ENCODE data around the gene NUP93. TPM values are rescaled to one million over a fixed set of nuclear protein-coding genes. Genes with fewer than 3 reads are reported as not detected.

The NUP93 gene
- total RNA-seq, 1 experiment from 2014 or later: 144 TPM

GRCh38 chr16:56777001-56777400 is 47.1 kb downstream of the NUP93 start:
- H3K27ac ChIP-seq (ENCODE audit: low read depth, low read length): no peak overlapping the region
- H3K36me3 ChIP-seq (ENCODE audit: control insufficient read depth in 1 of 2, insufficient read depth in 2 of 2, low read length in 2 of 2): no peaks in the 10 kb centered on the region
- no peaks in the 10 kb centered on the region for H3K9me3 ChIP-seq (ENCODE audit: control insufficient read depth in 1 of 2, insufficient read depth in 1 of 2, low read depth in 1 of 2, low read length in 2 of 2)
- peaks cover 77% of the 10 kb centered on the region for H3K79me2 ChIP-seq (ENCODE audit: insufficient read depth, low read length)
- H4K20me1 ChIP-seq (ENCODE audit: insufficient read depth): peaks cover 14% of the 10 kb centered on the region; the same call in 1 of the 2 replicates
- no peak overlapping the region for H3K9ac ChIP-seq (ENCODE audit: low read length)
- intact Hi-C loops (cut with micrococcal nuclease): no loop called here
- H3K9me2 ChIP-seq (ENCODE audit: insufficient read depth): no peaks in the 10 kb centered on the region
- no peaks in the 10 kb centered on the region for H3K4me1 ChIP-seq (ENCODE audit: control insufficient read depth in 1 of 2, insufficient read depth in 2 of 2, low read length in 2 of 2)
- no peaks in the 10 kb centered on the region for H3K27me3 ChIP-seq (ENCODE audit: insufficient read depth, low read length)
- DNase-seq (ENCODE audit: low read depth, low spot score) (no peak), ATAC-seq (no peak)
- TF ChIP-seq FOSL1 (IDR thresholded peaks at IDR 0.05; ENCODE audit: low read depth) (no peak), SP1 (IDR thresholded peaks at IDR 0.05; ENCODE audit: low read depth) (no peak), CTCF (IDR thresholded peaks at IDR 0.05 in 2 of 3, conservative IDR thresholded peaks at IDR 0.05 in 1 of 3; ENCODE audit: borderline replicate concordance in 1 of 3, insufficient read depth in 1 of 3, low read depth in 2 of 3, low read length in 2 of 3) (no peak), ZFX (IDR thresholded peaks at IDR 0.05) (no peak), TCF7L2 (IDR thresholded peaks at IDR 0.05; ENCODE audit: borderline replicate concordance, extremely low read depth, insufficient read depth, insufficient read length) (no peak), ATF3 (IDR thresholded peaks at IDR 0.05) (no peak), ELF1 (IDR thresholded peaks at IDR 0.05; ENCODE audit: borderline replicate concordance, low read depth) (no peak), POLR2A (IDR thresholded peaks at IDR 0.05; ENCODE audit: borderline replicate concordance, extremely low read depth, insufficient read depth, insufficient read length) (no peak), CEBPB (IDR thresholded peaks at IDR 0.05; ENCODE audit: low read depth) (no peak), ZNF274 (IDR thresholded peaks at IDR 0.05; ENCODE audit: low read depth, low read length) (no peak), SRF (IDR thresholded peaks at IDR 0.05; ENCODE audit: low read depth) (no peak), EGR1 (IDR thresholded peaks at IDR 0.05; ENCODE audit: low read depth) (no peak), POLR2AphosphoS5 (IDR thresholded peaks at IDR 0.05; ENCODE audit: low read depth, low read length) (no peak), REST (IDR thresholded peaks at IDR 0.05; ENCODE audit: low read depth) (no peak), ZBTB33 (IDR thresholded peaks at IDR 0.05; ENCODE audit: extremely low read depth, insufficient replicate concordance, low read length) (no peak), CBX3 (IDR thresholded peaks at IDR 0.05; ENCODE audit: low read depth) (no peak)
- H3K4me3 ChIP-seq (replicated peaks in 1 of 2; ENCODE audit: low read depth in 1 of 2, low read length in 2 of 2): no peak overlapping the region
- POLR2A ChIA-PET: no interaction called here
- BruUV-seq (replicated peaks): no TSS peak
- H2AFZ ChIP-seq (ENCODE audit: low read depth, low read length, poor library complexity, severe bottlenecking): no peak overlapping the region
- H3K4me2 ChIP-seq (ENCODE audit: low read length): no peak overlapping the region
- RAD21 ChIA-PET (ENCODE audit: low non-redundant PET in 1 of 2, low total read pairs in 2 of 2, uncharacterized antibody in 2 of 2, unreplicated experiment in 2 of 2): no interaction called here
- CTCF ChIA-PET: interaction anchor here (1.1 kb wide), 1 partner anchor 16 kb away, joined by 3 read pairs; no protein-coding TSS in a partner anchor

Measured in HCT116 (cell line).